Inflammatory macrophage treated with lipopolysaccharide for 1 hour (primary cell): ENCODE measurements around the gene TTC13.
A peak's percentile ranks its signal among the peaks of the same experiment; 100 is the strongest.

ENCODE experiments used
- DNase-seq, 2 donors: peaks; one replicate each; pipeline ENCODE4 v3.0.0-alpha.2; 2020 to 2022

TTC13 gene

DNA sequence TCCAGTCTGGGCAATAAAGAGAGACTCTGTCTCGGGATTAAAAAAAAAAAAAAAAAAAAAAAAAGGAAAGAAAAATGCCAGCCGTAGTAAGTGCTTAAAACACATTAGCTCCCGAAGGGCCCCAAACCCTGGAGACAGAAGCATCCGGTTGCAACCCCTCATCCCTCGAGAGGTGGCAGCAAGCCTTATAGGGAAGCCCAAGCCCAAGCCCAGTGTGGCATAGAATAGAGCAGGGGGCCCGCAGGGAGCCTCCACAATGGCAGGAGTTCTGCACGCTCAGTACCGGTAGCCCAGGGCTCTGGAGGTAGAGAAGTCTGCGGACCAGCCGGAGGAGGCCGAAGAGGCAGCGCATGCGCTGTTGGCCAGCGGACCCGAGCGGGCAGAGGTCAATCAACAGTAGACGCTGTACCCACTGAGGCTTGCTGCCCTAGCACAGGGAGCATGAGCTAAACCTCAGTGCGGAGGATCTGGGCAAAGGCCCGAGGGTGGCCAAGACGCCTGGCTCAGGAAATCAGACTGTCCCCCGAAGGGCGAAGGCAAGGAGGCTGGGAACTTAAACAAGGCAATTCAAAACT, 76.2 kb downstream of the TTC13 start:
- DNase-seq = no peak

DNA sequence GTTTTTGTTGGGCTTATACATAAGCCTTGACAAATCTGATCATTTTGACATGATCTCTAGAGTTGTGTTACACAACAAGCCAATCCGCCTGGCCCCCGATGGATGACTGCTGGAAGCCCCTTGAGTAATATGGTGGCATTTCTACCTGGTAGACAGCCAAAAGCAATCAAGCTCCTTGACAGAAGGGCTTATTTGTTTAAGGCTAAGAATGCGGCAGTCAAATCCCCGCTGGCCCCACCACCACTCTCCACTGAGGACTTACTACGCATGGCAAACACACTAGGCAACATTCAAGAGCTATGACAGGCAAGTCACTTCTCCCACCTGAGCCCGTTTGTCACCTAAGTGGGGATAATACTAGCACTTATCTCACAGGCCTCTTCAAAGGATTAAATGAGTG, 77.0 kb downstream of the TTC13 start:
- DNase-seq = no peak

- DNase-seq = no peak
Observed at GRCh38 chr1:230900984-230901383, 77.7 kb downstream of the TTC13 start.

DNA sequence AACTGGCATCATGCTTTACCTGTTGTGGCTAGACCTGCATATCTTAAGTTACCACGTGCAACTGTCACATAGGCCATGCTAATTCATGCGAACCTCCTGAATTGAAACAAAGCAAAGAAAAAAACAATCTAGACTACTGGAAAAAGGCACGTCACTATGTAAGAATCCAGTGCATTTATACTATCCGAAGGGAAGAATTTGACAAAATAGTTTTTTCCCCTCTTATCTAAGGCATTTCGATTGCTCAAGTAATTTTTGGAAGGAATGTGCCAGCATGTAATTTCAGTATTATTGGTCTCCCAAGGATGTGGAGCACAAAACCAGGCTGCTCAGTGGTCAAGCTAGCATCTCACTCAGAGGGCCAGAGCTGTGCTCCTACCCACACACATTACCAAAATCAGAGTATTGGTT, 78.8 kb downstream of the TTC13 start:
- no peak for DNase-seq

- no peak for DNase-seq
Observed at GRCh38 chr1:230898748-230899147, 79.9 kb downstream of the TTC13 start.

- no peak for DNase-seq
Observed at GRCh38 chr1:230898144-230898543, 80.5 kb downstream of the TTC13 start.

DNA sequence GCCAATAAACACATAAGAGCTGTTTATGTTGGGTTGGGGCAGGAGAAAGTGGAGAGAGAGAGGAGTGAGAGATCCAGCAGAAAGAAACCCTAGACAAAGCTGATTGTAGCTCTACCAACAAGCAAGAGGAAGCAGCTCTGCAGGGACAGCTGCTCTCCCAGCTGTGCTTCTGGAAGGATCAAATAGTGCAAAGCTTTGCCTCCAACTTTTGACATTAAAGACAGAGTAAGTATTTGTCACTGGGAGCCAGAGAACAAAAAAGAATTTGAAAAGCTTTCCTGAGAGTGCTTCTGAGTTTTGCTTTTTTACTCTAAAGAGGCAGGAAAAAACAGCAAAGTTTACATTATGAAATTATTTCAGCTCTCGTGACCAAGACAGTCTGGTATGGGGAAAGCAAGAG, 81.9 kb downstream of the TTC13 start:
- no peak for DNase-seq

DNA sequence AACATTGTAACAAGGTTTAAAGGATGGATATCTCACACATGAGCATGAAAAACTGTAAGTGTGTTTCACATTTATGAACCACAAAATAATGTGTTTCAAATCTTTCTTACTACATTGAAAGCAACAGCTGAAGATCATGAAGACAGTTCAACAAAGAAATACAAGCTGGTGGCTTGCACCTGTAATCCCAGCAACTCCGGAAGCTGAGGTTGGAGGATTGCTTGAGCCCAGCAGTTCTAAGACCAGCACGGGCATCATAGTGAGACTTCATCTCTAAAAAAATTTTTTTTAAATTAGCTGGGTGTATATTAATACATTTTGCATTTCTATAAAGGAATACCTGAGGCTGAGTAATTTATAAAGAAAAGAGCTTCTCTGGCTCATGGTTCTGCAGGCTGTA, 83.2 kb downstream of the TTC13 start:
- no peak for DNase-seq

DNA sequence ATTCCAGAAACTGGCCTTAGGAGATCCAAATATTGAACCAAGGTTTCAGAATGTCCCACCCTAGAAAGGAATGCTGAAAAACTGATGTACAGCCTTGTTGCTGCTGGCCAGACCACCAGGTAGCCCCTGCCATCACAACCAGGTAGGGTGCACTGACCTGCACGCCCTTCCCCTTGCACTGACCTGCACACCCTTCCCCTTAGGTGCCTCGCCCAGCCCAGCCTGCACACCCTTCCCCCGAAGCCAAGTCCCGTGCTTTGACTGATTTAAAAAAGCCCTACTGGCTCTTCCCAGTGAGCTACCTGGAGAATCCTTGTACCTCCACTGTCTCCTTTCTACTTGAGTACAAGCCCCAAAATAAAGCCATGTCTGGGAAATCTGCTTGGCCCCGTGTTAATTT, 84.0 kb downstream of the TTC13 start:
- no peak for DNase-seq

DNA sequence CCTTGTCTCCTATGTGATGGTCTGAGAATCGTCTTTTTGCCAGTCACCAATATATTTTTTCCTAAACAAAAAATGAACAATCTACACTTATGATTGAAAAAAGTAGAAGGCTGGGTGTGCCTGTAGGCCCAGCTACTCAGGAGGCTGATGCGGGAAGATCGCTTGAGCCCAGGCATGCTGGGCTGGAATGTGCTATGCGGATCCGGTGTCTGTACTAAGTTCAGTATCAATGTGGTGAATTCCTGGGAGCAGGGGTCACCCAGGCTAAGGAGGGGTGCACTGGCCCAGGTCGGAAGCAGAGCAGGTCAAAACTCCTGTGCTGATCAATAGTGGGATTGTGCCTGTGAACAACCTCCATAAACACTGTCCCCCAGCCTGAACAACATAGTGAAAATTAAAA, 84.6 kb downstream of the TTC13 start:
- DNase-seq = no peak

DNA sequence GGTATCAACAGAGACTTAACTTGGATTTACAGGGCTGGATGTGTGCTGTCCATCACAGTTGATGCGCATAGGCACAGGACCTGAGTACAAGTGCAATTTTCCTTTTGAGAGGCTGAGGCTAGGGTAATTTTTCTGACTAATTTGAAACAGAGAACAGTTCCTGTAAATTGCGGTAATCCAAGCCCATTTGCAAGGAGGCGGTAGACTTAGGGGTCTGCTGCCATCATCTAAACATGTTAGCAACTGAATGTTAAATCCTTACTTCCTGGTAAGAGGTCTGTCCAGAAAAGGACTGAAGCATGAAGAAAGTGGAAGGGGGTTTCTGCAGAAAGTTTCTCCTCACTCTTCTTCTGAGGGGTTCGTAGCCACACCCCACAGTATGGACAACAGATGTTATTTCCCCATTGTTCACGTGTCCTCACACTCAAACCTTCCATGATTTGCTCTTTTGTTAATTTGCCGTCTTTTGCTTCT, 86.6 kb downstream of the TTC13 start:
- DNase-seq = no peak

DNA sequence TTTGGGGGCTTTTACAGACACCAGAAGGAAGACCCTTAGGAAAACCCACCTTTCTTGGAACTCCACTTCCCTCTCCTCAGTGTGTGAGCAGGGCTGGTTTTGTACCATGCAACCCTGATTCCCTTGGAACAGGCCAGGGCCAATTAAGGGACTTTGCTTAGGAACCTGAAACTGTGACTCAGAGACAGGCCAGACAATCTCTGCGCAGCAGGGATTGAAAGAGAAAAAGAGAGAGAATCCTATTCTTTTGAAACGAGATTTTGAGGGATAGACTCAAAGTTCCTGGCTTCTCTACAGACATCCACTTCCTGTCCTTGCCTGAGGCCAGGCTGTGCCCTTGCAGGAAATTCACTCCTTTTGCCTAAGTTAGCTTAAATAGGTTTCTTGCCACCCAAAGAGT, 87.2 kb downstream of the TTC13 start:
- no peak for DNase-seq

GRCh38 chr1:230884646-230885045, 94.0 kb downstream of the TTC13 start:
- no peak for DNase-seq

- DNase-seq = no peak
Observed at GRCh38 chr1:230883967-230884366, 94.7 kb downstream of the TTC13 start.

DNA sequence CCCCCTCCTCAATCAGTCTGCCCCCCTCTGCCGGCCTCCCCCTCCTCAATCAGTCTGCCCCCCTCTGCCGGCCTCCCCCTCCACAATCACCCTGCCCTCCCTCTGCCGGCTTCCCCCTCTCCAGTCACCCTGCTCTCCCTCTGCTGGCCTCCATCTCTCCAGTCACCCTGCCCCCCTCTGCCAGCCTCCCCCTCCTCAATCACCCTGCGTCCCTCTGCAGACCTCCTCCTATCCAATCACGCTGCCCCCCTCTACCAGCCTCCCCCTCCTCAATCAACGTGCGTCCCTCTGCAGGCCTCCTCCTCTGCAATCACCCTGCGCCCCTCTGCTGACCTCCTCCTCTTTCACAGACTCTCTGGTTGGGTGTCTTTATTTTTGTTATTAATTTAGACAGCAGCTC, 98.9 kb downstream of the TTC13 start:
- no peak for DNase-seq

- peak in 1 of 2 donors; percentile 18 for DNase-seq
Observed at GRCh38 chr1:230878591-230878990, 100.1 kb downstream of the TTC13 start.

- DNase-seq = no peak
Observed at GRCh38 chr1:230877924-230878590, 100.6 kb downstream of the TTC13 start.

DNA sequence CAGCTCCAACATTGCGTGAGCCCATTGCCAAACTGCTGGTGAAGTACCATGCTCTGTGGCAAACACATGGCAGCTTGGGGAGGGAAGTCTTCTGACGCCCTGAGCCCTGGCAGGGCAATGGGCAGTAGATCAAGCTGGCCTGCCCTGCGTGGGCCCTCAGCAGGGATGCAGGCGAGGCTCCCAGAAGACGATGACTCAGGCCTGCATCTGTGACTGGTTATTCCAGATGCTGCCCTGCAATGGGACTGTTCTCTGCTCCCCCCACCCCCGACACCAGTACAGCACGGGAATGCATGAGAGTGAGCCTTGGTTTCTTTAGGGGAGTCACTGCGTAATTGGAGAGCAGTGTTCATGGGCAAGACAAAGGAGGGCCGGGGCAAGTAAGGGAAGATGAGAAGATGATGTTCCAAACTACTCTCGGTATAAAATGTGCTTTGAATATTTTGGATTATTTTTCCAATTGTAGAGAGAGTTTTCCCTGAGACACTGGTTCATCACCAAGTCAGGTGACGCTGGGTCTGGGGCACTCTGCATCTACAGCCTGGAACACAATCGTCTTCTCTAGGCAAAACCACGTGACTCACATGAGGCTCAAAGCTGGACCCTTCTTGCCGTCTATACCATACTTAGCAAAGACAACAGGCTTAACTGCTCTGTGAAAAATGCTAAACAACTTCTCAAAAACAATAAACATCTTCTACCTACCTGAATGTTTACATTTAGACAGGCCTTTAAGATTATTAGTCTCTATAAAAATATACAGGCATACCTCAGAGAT, 101.3 kb downstream of the TTC13 start:
- no peak for DNase-seq

DNA sequence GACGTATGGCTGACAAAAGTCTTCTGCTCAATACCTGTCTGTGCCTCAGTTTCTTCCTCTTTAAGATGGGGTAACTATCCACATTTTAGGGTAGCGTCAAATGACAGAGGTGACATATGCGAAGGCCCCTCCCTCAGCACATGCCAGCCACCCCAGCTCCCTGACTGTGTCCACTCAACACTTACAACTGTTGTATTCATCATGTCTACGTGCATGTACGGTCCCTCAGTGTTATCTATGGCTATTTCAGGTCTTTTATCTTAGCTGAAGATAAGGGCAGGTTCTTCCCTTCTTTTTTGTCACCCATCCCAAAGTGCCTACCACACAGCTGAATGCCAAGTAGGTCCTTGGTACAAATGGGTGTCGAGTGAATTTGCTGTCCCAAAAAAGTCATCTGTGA, 102.0 kb downstream of the TTC13 start:
- DNase-seq = no peak

DNA sequence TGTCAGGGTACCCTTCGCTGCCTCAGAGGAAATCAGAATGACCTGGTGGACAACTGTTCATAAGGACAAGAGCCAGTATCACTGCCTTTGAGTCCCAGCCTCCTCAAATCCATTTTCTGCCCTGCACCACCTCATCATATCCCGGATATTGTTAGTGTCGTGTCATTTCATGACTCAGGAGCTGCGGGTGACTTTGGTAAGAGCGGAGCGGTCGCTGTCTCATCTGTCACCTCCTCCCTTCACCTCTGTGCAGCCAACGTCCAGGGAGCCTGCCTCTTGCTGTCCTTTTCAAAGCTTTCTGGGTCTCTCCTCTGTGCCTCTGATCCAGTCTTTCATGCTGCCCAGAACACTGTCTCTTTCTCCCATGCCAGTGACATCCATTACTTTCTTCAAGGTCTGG, 103.3 kb downstream of the TTC13 start:
- DNase-seq = no peak

- no peak for DNase-seq
Observed at GRCh38 chr1:230870916-230871315, 107.7 kb downstream of the TTC13 start.

DNA sequence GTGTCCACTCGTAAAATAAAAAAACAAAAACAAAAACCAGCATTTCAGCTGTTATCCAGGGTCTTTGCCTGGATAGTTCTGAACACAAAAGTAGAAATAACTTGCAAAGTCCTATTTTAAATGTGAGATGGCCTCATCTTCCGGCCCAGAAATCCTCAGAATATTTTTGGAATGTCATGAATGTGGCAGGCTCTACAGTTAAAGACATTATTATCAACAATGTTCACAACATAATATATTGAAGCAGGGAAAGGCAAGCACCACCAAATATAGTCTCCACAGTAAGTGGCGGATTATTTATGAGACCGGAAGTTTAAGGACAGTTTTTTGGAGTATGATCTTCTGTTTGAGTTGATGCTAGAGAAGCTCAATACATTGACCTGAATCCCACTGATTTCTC, 109.2 kb downstream of the TTC13 start:
- no peak for DNase-seq

DNA sequence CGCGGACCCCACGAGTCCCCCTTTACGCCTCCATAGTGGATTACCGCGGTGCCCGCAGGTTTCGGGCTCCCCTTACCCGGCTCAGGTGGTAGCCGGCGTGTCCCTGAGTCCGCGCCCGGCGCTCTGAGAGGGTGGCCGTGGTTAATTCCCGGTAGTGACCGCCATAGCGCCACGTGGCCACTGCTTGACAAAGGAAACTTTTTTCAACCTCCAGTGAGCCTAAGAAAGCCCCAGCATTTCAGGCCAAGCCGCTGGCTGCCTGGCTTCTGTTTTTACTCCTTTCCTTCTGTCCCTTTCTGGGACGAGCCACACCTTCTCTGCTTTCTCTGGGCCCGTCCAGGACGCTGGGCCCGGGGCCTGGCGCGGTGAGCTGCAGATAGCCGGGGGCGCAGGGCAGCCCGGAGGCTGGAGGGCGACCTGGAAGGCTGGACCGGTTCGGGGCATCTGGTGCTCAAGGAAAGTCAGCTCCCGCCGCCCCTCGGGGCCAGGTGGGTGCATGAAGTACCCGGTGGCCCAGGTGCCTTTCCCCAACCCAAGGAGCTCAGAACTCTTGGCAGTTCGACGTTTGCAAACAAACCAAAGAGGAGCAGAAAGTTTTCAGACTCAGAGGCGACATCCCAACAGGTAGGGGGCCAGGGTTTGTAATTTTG, 109.8 kb downstream of the TTC13 start:
- peak; percentile 21 to 34 for DNase-seq
